Fibroblast of skin of abdomen (primary cell): Measurements from ENCODE around the gene ADK.

ENCODE experiments used
- DNase-seq: peaks from one replicate; pipeline ENCODE4 v3.0.0-alpha.2; 2013

Gene ADK

DNA sequence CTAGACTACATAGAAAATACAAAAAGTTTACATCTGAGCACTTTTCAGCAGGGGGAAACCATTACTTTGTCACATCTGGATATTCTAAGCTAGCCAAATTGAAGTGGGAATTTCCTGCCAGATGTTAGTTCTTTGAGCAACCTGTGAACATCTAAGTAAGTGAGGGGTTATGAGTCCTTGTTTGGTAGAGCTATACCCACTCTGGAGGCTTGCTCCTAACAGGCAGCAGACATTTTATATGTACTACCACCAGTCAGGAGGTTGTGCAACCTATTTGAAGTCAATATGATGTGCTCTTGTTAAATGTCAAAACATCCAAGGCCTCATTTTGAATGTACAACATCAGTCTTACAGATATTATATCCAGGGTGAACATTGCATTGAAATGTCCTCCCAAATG lies 532.0 kb downstream of the ADK start:
- DNase-seq, result no peak

DNA sequence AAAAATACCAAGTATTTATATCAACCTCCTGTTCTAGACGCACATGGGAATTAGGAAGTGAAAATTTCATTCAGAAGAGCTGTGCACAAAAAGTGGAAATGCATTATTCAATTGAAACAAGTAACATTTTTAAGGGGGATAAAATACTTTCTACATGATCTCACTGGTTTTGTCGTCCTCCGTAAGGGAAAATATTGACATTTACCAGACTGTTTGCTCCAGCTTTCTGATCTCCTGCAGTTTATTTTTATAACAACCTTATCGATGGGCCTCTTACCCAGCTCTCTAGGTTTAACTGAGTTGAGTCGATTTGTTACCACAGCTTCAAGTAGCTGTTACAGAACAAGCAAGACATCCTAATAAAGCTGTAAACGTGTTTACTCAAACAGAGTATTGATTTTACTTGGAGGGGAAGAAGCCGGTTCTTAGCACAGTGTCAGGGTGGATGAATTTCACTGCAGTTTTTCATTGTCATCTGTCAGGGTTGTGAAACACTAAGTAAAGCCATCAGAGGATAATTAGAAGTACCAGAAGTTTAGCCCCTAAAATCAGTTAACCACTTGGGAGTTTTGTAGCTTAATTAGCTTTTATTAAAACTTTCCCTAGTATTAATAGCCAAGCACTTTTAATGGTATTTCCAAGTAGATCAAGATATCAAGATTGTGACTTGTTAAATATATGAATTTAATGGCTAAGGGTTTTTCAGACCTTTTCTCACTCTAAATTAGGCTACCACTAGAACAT lies 532.8 kb downstream of the ADK start:
- DNase-seq, result no peak

DNA sequence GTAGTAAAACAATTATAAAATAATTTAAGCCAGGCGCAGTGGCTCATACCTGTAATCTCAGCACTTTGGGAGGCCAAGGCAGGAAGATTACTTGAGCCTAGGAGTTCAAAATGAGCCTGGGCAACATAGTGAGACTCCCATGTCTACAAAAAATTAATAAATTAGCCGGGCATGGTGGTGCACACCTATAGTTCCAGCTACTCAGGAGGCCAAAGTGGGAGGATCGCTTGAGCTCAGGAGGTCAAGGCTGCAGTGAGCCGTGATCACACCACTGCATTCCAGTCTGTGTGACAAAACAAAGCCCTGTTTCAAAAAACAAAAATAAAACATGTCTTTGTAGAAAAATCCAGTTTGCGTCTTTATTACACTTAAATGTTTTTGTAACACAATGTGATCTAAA lies 533.4 kb downstream of the ADK start:
- no peak for DNase-seq

- DNase-seq, result no peak
These were observed 534.5 kb downstream of the ADK start for GRCh38 chr10:74685564-74685963.

DNA sequence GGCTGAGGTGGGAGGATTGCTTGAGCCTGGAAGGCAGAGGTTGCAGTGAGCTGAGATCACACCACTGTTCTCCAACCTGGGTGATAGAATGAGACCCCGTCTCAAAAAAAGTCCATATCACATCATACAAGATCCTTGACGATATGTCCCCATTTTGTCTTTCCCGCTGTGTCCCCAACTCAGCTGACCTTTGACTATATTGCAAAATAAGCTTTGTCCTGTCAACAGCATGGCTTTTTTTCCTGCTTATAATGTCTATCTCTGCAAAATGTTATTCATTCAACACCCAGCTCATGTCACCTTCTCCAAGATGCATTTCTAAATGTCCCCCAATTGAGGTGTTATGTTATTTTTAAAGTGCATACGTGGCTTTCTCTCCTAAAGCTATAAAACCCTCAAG lies 539.4 kb downstream of the ADK start:
- no peak for DNase-seq

- no peak for DNase-seq
These were observed 540.1 kb downstream of the ADK start for GRCh38 chr10:74691164-74691563.

- peak; percentile 32 for DNase-seq
These were observed 553.8 kb downstream of the ADK start for GRCh38 chr10:74704629-74705357.

DNA sequence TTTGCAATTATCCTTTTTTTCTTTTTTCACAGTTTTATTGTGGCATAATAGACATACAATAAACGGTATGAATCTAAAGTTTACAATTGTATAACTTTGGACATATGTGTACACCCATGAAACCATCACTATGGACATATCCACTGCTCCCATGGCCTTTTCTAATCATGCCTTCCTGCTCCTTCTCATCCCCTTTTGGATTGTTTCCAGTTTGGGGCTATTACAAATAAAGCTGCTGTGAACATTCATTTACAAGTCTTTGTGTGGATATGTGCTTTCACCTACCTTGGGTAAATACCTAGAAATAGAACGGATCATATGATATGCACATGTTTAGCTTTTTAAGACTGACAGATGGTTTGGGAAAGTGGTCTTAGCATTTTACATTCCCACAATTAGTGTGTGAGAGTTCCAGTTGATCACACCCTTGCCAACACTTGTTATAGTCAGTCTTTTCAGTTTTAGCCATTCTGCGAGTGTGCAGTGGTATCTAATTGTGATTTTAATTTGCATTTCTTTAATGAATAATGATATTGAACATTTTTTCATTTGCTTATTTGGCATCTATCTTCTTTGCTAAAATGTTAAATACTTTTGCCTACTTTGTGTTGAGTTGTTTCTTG lies 554.4 kb downstream of the ADK start:
- no peak for DNase-seq

DNA sequence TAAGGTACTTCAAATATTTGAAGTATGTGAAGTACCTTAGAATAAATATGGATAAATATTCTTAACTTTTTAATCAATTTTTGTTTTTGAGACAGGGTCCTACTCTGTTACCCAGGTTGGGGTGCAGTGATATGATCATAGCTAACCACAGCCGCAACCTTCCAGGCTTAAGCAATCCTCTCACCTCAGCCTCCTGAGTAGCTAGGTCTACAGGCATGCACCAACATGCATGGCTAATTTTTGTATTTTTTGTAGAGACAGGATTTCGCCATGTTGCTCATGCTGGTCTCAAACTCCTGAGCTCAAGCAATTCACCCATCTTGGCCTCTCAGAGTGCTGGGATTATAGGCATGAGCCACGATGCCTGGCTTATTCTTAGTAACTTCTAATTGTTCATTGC lies 555.9 kb downstream of the ADK start:
- DNase-seq, result no peak

DNA sequence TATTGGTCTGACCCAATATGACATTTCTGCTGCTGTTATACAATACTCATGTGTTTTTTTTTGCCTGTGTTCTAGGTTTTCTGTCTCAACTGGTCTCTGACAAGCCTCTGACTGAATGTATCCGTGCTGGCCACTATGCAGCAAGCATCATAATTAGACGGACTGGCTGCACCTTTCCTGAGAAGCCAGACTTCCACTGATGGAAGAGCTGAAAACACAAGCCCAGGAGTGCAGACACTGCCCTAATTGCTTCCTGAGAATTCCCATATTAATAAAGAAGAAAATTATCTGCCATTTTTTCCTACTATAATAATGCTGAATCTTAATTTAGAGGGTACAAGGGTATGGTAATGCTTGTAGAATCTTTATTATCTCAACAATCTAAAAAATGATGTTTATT lies 557.2 kb downstream of the ADK start:
- DNase-seq, result no peak

DNA sequence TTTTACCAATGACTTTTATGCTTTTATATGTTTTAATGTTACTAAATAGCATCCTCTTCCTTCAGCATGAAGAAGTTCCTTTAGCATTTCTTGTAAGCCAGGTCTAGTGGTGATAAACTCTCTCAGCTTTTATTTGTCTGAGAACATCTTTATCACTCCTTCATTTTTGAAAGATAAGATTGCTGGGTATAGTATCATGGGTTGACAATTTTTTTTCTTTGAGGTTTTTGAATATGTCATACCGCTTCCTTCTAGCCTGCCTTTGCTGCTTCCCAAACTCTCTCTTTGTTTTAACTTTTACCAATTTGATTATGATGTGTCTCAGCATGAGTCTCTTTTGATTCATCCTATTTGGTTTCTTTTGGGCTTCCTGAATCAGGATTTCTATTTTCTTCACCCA lies 567.2 kb downstream of the ADK start:
- no peak for DNase-seq

- no peak for DNase-seq
These were observed 577.2 kb downstream of the ADK start for GRCh38 chr10:74728225-74728624.

DNA sequence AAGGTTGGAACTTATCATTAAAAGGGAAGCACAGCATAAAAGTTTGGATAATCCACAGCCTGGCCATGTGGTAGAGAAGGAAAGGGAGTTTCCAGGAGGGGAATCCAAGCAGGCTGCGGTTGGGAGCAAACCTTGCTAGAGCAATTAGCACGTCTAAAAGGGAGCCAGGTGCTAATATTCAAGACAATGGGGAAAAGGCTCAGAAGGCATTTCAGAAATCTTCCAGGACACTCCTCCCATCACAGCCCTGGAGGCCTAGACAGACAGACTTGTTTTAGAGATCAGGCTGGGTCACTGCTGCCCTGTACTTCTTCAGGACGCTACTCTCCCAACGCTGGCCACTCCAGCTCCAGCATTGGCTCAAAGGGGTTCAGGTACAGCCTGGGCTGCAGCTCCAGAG lies 579.2 kb downstream of the ADK start:
- no peak for DNase-seq

GRCh38 chr10:74733612-74734011 lies 582.6 kb downstream of the ADK start:
- DNase-seq, result no peak

DNA sequence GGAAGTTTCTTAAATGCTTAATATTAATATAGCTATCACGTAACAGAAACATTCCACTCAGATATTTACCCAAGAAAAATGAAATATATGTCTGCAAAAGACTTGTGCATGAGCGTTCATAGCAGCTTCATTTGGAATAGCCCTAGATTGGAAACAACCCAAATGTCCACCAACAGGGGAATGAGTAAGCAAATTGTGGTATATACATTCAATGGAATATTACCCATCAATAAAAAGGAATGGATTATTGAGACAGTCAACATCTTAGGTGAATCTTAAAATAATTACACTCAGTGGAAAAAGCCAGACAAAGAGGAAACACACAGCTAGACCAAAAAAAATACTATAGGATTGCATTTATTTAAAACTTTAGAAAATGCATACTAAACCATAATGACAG lies 585.0 kb downstream of the ADK start:
- DNase-seq, result no peak

DNA sequence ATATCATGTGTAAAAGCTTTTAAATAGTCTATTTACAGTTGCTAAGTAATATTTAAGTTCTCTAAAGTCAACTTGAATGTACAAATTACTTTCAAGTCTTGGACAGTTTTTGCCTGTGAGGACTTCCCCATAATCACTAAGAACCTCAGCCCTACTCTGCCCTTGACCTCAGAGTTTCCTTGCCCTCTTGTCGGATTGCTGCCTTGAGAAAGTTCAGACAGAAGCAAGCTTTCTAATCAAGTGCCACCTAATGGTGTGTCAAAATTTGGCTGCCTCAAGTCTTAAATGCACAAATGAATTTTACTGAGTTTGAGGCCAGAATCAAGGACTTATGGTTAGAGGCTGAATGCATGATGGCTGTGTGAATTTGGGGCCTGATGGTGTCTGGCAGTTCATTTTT lies 587.0 kb downstream of the ADK start:
- no peak for DNase-seq

DNA sequence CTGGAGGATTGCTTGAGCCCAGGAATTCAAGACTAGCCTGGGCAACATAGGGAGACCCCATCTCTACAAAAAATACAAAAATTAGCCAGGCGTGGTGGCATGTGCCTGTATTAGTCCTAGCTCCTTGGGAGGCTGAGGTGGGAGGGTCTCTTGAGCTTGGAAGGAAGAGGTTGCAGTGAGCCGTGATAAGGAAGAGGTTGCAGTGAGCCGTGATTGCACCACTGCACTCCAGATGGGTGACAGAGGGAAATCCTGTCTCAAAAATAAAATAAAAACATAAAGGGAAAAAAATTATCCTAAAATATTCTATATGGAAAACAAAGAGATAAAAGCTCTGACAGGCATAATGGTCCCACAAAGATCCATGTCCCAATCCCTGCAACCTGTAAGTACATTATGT lies 587.5 kb downstream of the ADK start:
- DNase-seq, result no peak

GRCh38 chr10:74738985-74739567 lies 588.1 kb downstream of the ADK start:
- DNase-seq, result no peak

DNA sequence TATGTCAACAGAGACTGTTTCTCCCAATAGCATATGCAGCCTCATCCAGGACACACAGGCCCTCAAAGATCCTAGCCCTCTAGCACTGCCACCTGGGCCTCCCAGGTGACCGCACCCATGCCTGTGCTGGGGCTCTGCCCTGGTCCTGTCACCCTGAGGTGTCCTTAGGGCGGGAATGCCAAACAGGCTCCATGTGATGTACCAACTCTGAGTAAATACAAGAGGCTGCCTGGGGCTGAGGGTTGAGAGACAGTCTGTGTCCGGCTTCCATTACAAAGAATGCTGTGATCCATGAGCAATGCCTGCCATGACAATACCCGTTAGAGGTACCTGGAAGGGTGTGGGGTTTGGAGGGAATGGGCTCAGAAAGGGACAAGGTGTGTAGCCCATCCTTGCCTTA lies 592.4 kb downstream of the ADK start:
- no peak for DNase-seq

GRCh38 chr10:74745449-74745848 lies 594.4 kb downstream of the ADK start:
- no peak for DNase-seq

GRCh38 chr10:74746813-74747212 lies 595.8 kb downstream of the ADK start:
- no peak for DNase-seq

GRCh38 chr10:74748468-74749031 lies 597.5 kb downstream of the ADK start:
- DNase-seq, result no peak

GRCh38 chr10:74750848-74751274 lies 599.8 kb downstream of the ADK start:
- DNase-seq, result no peak
